Lower lobe of right lung (tissue), 2 donors: ENCODE results near the gene SLF2. TPM values are rescaled to one million over a fixed set of nuclear protein-coding genes. Genes with fewer than 3 reads are reported as not detected.

Source experiments
- ATAC-seq, 2 donors: fragments of 200-7000 bp; cut with Tn5 transposase; one replicate each; pipeline ENCODE4 v1.9.1; 2020 to 2022; ENCODE audit warnings: mild to moderate bottlenecking in 2 of 2, moderate library complexity in 2 of 2
- DNase-seq: peaks from one replicate; pipeline ENCODE4 v3.0.0-alpha.2; 2020
- H3K27ac ChIP-seq: fragments of 200-600 bp; one replicate; pipeline ENCODE4 v1.8.0; 2022
- H3K27me3 ChIP-seq: fragments of 200-600 bp; one replicate; pipeline ENCODE4 v1.8.0; 2022; ENCODE audit warnings: low read depth
- H3K36me3 ChIP-seq: fragments of 200-600 bp; one replicate; pipeline ENCODE4 v1.8.0; 2022; ENCODE audit warnings: mild to moderate bottlenecking
- H3K4me1 ChIP-seq: fragments of 200-600 bp; one replicate; pipeline ENCODE4 v1.8.0; 2022
- H3K4me3 ChIP-seq: fragments of 200-600 bp; one replicate; pipeline ENCODE4 v1.8.0; 2022; ENCODE audit warnings: mild to moderate bottlenecking
- H3K9me3 ChIP-seq: fragments of 200-600 bp; one replicate; pipeline ENCODE4 v1.8.0; 2022
- CTCF ChIP-seq: fragments of 200-600 bp; IDR thresholded peaks from one replicate; pipeline ENCODE4 v1.8.0; 2022; ENCODE audit warnings: antibody characterized with exemption, mild to moderate bottlenecking
- intact Hi-C: fragments of 100-400 bp; cut with DNase I; formaldehyde crosslinking; loops from one replicate; pipeline ENCODE4 v1.11.0; 2022
- total RNA-seq: library from RNA; stranded (reverse); fragmentation: NEBNext Ultra II Directional; extraction: Animal tissue kit (Norgen Biotek cat#: 25700); gene quantifications from one replicate; pipeline ENCODE4 v1.2.1, GENCODE V29; 2021
- donor health status: DM: no; HTN: yes; CAD: no; lungs with severe emphysema.

SLF2 gene
- total RNA-seq, 1 donor from 2014 or later: 34.4 TPM

- no peak overlapping the region for H3K4me3 ChIP-seq
- peak overlapping the region; percentile 24 for H3K27ac ChIP-seq
- no peak for ATAC-seq
- intact Hi-C loops: no loop called here
- H3K36me3 ChIP-seq: peaks cover 34% of the 10 kb centered on the region
- no peak for DNase-seq
- no peak for TF ChIP-seq CTCF
- no peaks in the 10 kb centered on the region for H3K27me3 ChIP-seq
- H3K4me1 ChIP-seq: peaks cover 41% of the 10 kb centered on the region
- no peaks in the 10 kb centered on the region for H3K9me3 ChIP-seq
These were observed 96.2 kb downstream of the SLF2 start for GRCh38 chr10:101008823-101009423.

- Histone ChIP-seq H3K4me1 (peaks cover 33% of the 10 kb centered on the region), H3K27me3 (peaks cover under 1% of the 10 kb centered on the region), H3K9me3 (no peaks in the 10 kb centered on the region), H3K36me3 (peaks cover 22% of the 10 kb centered on the region), H3K4me3 (no peak overlapping the region), H3K27ac (no peak overlapping the region)
- TF ChIP-seq CTCF: no peak
- no peak for ATAC-seq
- DNase-seq: no peak
- intact Hi-C loops: no loop called here
These were observed 97.6 kb downstream of the SLF2 start for GRCh38 chr10:101010329-101010728.

- ATAC-seq (no peak), DNase-seq (no peak)
- H3K27ac ChIP-seq: peak overlapping the region; percentile 33
- TF ChIP-seq CTCF: peak; percentile 21
- H3K4me3 ChIP-seq: no peak overlapping the region
- H3K4me1 ChIP-seq: peaks cover 30% of the 10 kb centered on the region
- H3K27me3 ChIP-seq: peaks cover 9% of the 10 kb centered on the region
- peaks cover 8% of the 10 kb centered on the region for H3K36me3 ChIP-seq
- no peaks in the 10 kb centered on the region for H3K9me3 ChIP-seq
- intact Hi-C loops: no loop called here
These were observed 99.0 kb downstream of the SLF2 start for GRCh38 chr10:101011517-101012423.

GRCh38 chr10:101012525-101013364 is 100.0 kb downstream of the SLF2 start:
- no peaks in the 10 kb centered on the region for H3K36me3 ChIP-seq
- intact Hi-C loops: no loop called here
- no peak overlapping the region for H3K4me3 ChIP-seq
- peak; percentile 89 for TF ChIP-seq CTCF
- no peaks in the 10 kb centered on the region for H3K9me3 ChIP-seq
- DNase-seq: peak; percentile 90
- H3K27ac ChIP-seq: peak overlapping the region; percentile 33
- peaks cover 15% of the 10 kb centered on the region for H3K27me3 ChIP-seq
- peaks cover 30% of the 10 kb centered on the region for H3K4me1 ChIP-seq
- ATAC-seq: peak; percentile 91 to 93

GRCh38 chr10:101013365-101013825 is 100.6 kb downstream of the SLF2 start:
- Histone ChIP-seq H3K36me3 (no peaks in the 10 kb centered on the region), H3K4me1 (peaks cover 29% of the 10 kb centered on the region), H3K4me3 (no peak overlapping the region), H3K27me3 (peaks cover 20% of the 10 kb centered on the region), H3K9me3 (no peaks in the 10 kb centered on the region), H3K27ac (peak overlapping the region; percentile 33)
- DNase-seq: no peak
- no peak for TF ChIP-seq CTCF
- intact Hi-C loops: no loop called here
- ATAC-seq: no peak
